ENCODE measurements around the gene ADAM12.
A peak's percentile ranks its signal among the peaks of the same experiment; 100 is the strongest.
"Not testable (repeated sequence)": the region's sequence is repeated elsewhere in the genome, so short reads cannot be mapped to it uniquely, and the experiment has no call there.

ADAM12 gene

DNA sequence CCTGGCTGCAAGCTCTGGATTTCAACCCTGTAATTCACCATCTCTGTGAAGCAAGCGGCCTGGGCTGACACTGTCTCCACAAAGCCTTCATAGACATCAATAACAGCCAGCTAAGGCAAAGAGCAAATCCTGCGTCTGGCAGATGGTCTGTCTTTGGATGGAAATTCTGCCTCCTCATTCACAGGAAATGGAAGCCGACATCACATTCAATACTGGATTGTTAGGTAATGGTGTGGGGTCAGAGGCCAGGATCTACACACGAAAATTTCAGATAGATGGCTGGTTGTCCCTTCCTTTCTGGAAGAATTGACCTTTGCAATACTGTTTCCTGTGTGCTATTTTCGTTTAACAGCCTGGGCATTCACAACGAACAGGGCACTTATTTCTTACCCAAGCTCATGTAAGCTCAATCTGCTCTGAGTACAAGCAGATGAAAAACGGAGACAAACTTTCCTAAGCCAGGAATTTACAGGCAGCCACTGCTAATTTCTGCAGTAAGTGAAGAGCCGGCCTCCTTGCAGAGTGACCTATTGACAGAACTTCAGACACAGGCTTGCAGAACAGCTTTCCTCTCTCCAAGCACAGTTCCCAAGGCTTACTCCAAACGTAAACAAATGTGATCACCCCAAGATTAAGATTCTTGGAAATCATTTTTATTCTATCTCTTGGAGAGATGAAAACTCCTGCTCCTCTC is 3.1 kb upstream of the ADAM12 start:
- Mint-ChIP-seq H3K36me3 (peaks cover 3% of the 10 kb centered on the region), H3K9me3 (peaks cover 12% of the 10 kb centered on the region), H3K4me1 (peaks cover 7% of the 10 kb centered on the region), H3K27me3 (peaks cover 28% of the 10 kb centered on the region), H3K4me3 (no peak overlapping the region), H3K27ac (no peak overlapping the region)

DNA sequence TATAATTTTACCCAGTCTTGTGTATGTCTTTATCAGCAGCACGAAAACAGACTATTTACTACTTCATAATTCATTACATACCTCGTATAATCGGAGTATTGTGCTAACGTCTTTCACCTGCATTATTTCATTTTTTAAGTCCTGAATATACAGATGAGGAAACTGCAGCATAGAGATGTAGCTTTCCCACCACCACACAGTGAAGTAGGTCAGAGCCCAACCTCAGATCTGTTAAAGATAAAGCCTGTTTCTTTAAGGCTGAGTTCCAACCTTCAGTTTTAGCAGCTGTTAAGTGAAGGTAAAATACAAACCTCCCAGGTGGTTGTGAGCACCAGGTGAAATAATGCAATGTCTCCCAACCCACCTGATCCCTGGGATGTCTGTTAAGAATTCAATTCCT is 2.0 kb upstream of the ADAM12 start:
- peaks cover 5% of the 10 kb centered on the region for H3K9me3 Mint-ChIP-seq
- peaks cover 7% of the 10 kb centered on the region for H3K4me1 Mint-ChIP-seq
- no peak overlapping the region for H3K27ac Mint-ChIP-seq
- peaks cover 3% of the 10 kb centered on the region for H3K36me3 Mint-ChIP-seq
- peaks cover 37% of the 10 kb centered on the region for H3K27me3 Mint-ChIP-seq
- no peak overlapping the region for H3K4me3 Mint-ChIP-seq

GRCh38 chr10:126387041-126387921 is 996 bp downstream of the ADAM12 start:
- Mint-ChIP-seq H3K9me3 (peaks cover 5% of the 10 kb centered on the region), H3K27ac (peak overlapping the region; percentile 8), H3K27me3 (peaks cover 45% of the 10 kb centered on the region)

DNA sequence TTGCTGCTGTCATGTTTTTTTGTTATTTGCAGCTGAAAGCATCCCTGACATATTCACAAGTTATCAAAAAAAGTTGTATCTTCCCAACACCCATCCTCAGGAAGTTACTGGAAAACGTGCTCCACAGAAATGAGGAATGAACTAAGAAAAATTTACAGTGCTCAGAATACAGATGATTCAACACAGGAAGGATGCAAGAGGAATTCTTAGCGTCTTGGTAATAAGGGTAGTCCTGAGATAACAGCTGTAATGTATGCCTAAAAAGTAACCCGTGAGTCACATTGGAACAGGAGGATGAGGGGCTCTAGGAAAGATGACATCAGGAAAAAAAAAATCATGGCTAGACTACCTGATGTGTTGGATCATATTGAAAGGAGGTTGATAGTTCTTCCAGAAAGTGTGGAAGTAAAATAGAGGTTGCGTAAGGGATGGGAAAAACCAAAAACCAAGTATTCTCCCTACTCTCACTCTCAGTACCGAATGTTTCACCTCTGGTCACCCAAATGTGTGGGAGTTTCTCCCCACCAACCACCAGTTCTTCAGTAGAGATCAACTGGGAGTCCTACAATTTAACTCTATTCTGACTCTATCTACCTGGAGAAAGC is 3.9 kb downstream of the ADAM12 start:
- Mint-ChIP-seq H3K4me1 (peaks cover 7% of the 10 kb centered on the region), H3K9me3 (no peaks in the 10 kb centered on the region), H3K27me3 (peaks cover 34% of the 10 kb centered on the region), H3K36me3 (peaks cover 4% of the 10 kb centered on the region), H3K27ac (no peak overlapping the region), H3K4me3 (no peak overlapping the region)

More at GRCh38 chr10:126387041-126387921, 996 bp downstream of the ADAM12 start:
- peak overlapping the region; percentile 73 for H3K4me3 Mint-ChIP-seq
- H3K4me1 Mint-ChIP-seq, result peaks cover 7% of the 10 kb centered on the region
- peaks cover 4% of the 10 kb centered on the region for H3K36me3 Mint-ChIP-seq

DNA sequence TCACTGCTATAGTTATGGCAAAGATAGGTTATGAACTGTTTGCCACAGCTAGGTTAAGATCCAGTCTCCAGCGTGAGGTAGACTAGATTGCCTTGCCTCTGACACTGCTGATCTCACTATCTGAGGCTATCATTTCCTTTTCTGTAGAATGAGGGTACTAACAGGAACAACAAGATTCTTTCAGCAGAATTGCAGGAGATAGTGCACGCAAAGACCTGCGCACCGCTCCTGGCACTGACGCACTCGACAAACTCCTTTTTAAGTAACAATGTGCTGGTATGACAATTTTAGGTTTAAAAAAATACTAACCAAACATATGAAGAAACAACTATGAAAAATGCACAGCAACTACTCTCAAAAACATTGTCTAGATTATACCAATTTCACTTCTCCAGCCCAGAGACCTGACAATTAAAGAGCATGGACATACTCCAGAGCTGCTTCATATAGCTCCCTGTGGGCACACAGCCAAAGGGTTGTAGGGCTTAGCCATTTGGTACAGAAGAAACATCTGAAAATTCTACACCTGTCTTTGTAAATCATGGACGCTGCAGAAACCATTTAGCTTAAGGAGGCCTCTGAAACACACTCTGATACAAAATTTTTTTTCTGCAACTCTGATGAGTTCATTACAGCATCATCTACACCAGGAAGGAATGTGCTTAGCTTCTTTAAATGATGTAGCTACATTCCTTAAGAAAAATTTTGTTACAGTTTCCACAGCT is 7.8 kb downstream of the ADAM12 start:
- Mint-ChIP-seq H3K4me1 (no peaks in the 10 kb centered on the region), H3K9me3 (peaks cover 8% of the 10 kb centered on the region), H3K27me3 (peaks cover 12% of the 10 kb centered on the region), H3K4me3 (no peak overlapping the region), H3K36me3 (peaks cover 2% of the 10 kb centered on the region), H3K27ac (no peak overlapping the region)

DNA sequence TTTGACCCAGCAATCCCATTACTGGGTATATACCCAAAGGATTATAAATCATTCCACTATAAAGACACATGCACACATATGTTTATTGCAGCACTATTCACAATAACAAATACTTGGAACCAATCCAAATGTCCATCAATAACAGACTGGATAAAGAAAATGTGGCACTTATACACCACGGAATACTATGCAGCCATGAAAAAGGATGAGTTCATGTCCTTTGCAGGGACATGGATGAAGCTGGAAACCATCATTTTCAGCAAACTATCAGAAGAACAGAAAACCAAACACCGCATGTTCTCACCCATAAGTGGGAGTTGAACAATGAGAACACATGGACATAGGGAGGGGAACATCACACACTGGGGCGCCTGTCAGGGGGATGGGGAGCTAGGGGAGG is 9.1 kb downstream of the ADAM12 start:
- not testable (repeated sequence) for H3K4me3 Mint-ChIP-seq, H3K27ac Mint-ChIP-seq, H3K36me3 Mint-ChIP-seq, H3K27me3 Mint-ChIP-seq, H3K4me1 Mint-ChIP-seq
- peaks cover 21% of the 10 kb centered on the region for H3K9me3 Mint-ChIP-seq

DNA sequence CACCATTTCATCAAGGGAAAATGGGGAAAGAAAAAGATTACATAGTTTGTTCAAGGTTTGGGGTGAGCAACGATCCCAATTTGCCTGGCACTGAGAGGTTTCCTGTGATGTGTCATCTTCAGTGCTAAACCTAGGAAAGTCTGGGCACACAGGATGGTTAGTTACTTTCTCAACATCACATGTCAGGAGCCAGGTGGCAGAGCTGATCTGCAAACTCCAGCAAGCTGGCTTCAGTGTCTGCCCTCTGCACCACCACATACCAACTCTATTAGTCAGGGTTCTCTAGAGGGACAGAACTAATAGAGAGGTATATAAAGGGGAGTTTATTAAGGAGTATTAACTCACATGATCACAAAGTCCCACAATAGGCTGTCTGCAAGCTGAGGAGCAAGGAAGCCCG is 11.3 kb downstream of the ADAM12 start:
- H3K27me3 Mint-ChIP-seq, result peaks cover 4% of the 10 kb centered on the region
- H3K36me3 Mint-ChIP-seq, result no peaks in the 10 kb centered on the region
- peaks cover 27% of the 10 kb centered on the region for H3K9me3 Mint-ChIP-seq
- no peak overlapping the region for H3K4me3 Mint-ChIP-seq
- no peaks in the 10 kb centered on the region for H3K4me1 Mint-ChIP-seq
- no peak overlapping the region for H3K27ac Mint-ChIP-seq

DNA sequence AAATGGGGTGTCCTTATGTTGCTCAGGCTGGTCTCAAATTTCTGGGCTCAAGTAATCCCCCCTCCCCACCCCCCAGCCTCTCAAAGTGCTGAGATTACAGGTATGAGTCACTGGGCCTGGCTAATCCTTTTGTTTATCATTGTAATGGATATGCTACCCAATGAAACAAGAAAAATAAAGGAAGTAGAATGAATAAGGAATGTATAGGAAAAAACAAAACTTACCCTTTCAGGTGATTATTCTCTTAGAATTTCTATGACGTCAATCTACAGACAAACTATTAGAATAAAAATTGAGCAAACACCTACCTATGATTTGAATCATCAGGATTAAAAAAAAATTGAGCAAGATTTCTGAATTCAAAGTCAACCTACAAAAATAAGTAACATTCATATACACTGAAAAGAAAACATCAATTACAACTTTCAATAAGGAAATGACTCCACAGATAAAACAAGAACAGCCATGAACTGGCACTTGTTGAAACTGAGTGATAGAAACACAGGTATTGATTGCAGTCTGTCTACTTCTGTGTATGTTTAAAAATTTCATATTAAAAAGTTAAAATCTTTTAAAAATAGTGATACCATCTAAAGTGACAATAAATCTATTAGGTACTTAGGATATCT is 12.2 kb downstream of the ADAM12 start:
- no peaks in the 10 kb centered on the region for H3K4me1 Mint-ChIP-seq
- H3K27me3 Mint-ChIP-seq, result peaks cover 4% of the 10 kb centered on the region
- H3K9me3 Mint-ChIP-seq, result peaks cover 27% of the 10 kb centered on the region
- no peak overlapping the region for H3K27ac Mint-ChIP-seq
- no peak overlapping the region for H3K4me3 Mint-ChIP-seq
- H3K36me3 Mint-ChIP-seq, result no peaks in the 10 kb centered on the region

DNA sequence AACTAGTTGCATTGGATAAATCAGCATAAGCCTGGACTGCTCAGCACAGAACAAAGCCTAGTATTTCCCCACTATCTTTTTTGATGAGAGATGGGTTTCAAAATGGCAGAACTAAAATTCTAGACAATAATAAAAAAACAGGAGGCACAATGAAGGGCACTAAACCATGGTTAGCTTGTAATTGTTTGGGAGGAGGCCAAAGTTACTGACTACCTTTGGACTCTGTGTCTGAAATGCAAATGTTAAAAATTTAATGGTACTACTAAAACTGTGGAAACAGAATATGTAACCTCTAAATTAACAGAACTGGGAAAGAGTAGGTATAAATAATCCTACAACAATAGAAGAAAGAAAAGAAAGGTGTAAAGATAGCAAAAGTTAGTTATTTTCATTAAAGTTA is 13.0 kb downstream of the ADAM12 start:
- Mint-ChIP-seq H3K4me3 (no peak overlapping the region), H3K9me3 (peaks cover 27% of the 10 kb centered on the region), H3K27me3 (peaks cover 4% of the 10 kb centered on the region), H3K4me1 (no peaks in the 10 kb centered on the region), H3K27ac (no peak overlapping the region), H3K36me3 (no peaks in the 10 kb centered on the region)

DNA sequence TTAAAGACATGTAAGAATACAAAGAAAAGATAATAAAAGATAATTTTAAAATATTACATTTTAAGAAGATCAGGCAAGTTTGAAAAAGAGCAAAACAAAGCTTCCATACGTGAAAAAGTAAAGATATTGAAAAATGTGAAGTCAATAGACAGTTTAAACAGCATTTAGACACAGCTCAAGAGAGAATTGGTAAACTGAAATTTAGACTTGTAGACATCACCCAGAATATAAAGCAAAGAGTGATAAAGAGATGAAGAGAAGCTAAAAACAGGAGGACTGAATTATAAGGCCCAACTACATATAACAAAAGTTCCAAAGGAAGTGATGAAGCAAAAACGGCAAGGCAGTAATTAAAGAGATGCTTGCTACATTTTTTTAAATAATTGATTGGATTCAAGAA is 13.8 kb downstream of the ADAM12 start:
- Mint-ChIP-seq H3K27me3 (peaks cover 4% of the 10 kb centered on the region), H3K9me3 (peaks cover 27% of the 10 kb centered on the region), H3K27ac (no peak overlapping the region), H3K4me3 (no peak overlapping the region), H3K36me3 (no peaks in the 10 kb centered on the region), H3K4me1 (no peaks in the 10 kb centered on the region)

- peaks cover 4% of the 10 kb centered on the region for H3K27me3 Mint-ChIP-seq
- H3K4me3 Mint-ChIP-seq, result no peak overlapping the region
- H3K27ac Mint-ChIP-seq, result no peak overlapping the region
- no peaks in the 10 kb centered on the region for H3K36me3 Mint-ChIP-seq
- H3K4me1 Mint-ChIP-seq, result no peaks in the 10 kb centered on the region
- peaks cover 26% of the 10 kb centered on the region for H3K9me3 Mint-ChIP-seq
These were observed 14.3 kb downstream of the ADAM12 start for GRCh38 chr10:126373972-126374371.

GRCh38 chr10:126373147-126373546 is 15.1 kb downstream of the ADAM12 start:
- H3K36me3 Mint-ChIP-seq, result no peaks in the 10 kb centered on the region
- no peaks in the 10 kb centered on the region for H3K4me1 Mint-ChIP-seq
- H3K9me3 Mint-ChIP-seq, result peaks cover 18% of the 10 kb centered on the region
- peaks cover 4% of the 10 kb centered on the region for H3K27me3 Mint-ChIP-seq
- H3K4me3 Mint-ChIP-seq, result no peak overlapping the region
- no peak overlapping the region for H3K27ac Mint-ChIP-seq

- no peak overlapping the region for H3K27ac Mint-ChIP-seq
- H3K27me3 Mint-ChIP-seq, result peaks cover 4% of the 10 kb centered on the region
- H3K36me3 Mint-ChIP-seq, result no peaks in the 10 kb centered on the region
- no peaks in the 10 kb centered on the region for H3K4me1 Mint-ChIP-seq
- no peak overlapping the region for H3K4me3 Mint-ChIP-seq
- H3K9me3 Mint-ChIP-seq, result peaks cover 18% of the 10 kb centered on the region
These were observed 15.9 kb downstream of the ADAM12 start for GRCh38 chr10:126372396-126372795.

- no peak overlapping the region for H3K4me3 Mint-ChIP-seq
- peaks cover 6% of the 10 kb centered on the region for H3K9me3 Mint-ChIP-seq
- H3K27ac Mint-ChIP-seq, result no peak overlapping the region
- no peaks in the 10 kb centered on the region for H3K4me1 Mint-ChIP-seq
- no peaks in the 10 kb centered on the region for H3K36me3 Mint-ChIP-seq
- peaks cover 1% of the 10 kb centered on the region for H3K27me3 Mint-ChIP-seq
These were observed 19.1 kb downstream of the ADAM12 start for GRCh38 chr10:126369125-126369710.

- Mint-ChIP-seq H3K27ac (no peak overlapping the region), H3K27me3 (no peaks in the 10 kb centered on the region), H3K9me3 (peaks cover 23% of the 10 kb centered on the region), H3K4me3 (no peak overlapping the region), H3K36me3 (no peaks in the 10 kb centered on the region), H3K4me1 (no peaks in the 10 kb centered on the region)
These were observed 31.1 kb downstream of the ADAM12 start for GRCh38 chr10:126357169-126357568.
